ENCODE measurements around the gene KRTAP9-3. TPM values are rescaled to one million over a fixed set of nuclear protein-coding genes. Genes with fewer than 3 reads are reported as not detected.

Gene KRTAP9-3
- total RNA-seq, 1 experiment from 2014 or later, result not detected

DNA sequence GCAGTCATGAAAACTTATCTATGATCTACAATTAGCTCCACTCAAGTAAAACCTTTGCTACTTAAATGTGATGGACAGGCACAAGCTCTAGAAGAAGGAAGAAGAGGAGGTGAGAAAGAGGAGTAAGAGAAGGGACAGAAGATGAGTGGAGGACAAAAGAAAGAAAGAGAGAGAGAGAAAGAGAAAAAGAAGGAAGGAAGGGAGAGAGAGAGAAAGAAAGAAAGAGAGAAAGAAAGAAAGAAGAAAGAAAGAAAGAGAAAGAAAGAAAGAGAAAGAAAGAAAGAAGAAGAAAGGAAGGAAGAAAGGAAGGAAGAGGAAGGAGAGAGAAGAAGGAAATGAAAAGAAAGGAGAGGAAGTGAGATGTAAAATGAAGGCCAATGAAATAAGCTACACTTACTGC, 2.2 kb upstream of the KRTAP9-3 start:
- no peaks in the 10 kb centered on the region for H4K20me1 ChIP-seq (ENCODE audit: insufficient read depth)
- ATAC-seq, result no peak
- no TSS peak for BruUV-seq (replicated peaks)
- H3K9ac ChIP-seq (ENCODE audit: low read length), result no peak overlapping the region
- H3K79me2 ChIP-seq (ENCODE audit: insufficient read depth, low read length), result no peaks in the 10 kb centered on the region
- H3K36me3 ChIP-seq (ENCODE audit: control insufficient read depth in 1 of 2, insufficient read depth in 2 of 2, low read length in 2 of 2), result no peaks in the 10 kb centered on the region
- CTCF ChIA-PET, result no interaction called here
- no peak overlapping the region for H2AFZ ChIP-seq (ENCODE audit: low read depth, low read length, poor library complexity, severe bottlenecking)
- intact Hi-C loops (cut with micrococcal nuclease), result no loop called here
- no peak for DNase-seq (ENCODE audit: low read depth, low spot score)
- no peak overlapping the region for H3K4me3 ChIP-seq (replicated peaks in 1 of 2; ENCODE audit: low read depth in 1 of 2, low read length in 2 of 2)
- POLR2A ChIA-PET, result no interaction called here
- H3K9me2 ChIP-seq (ENCODE audit: insufficient read depth), result no peaks in the 10 kb centered on the region
- RAD21 ChIA-PET (ENCODE audit: low non-redundant PET in 1 of 2, low total read pairs in 2 of 2, uncharacterized antibody in 2 of 2, unreplicated experiment in 2 of 2), result no interaction called here
- TF ChIP-seq ELF1 (IDR thresholded peaks at IDR 0.05; ENCODE audit: borderline replicate concordance, low read depth) (no peak), ZBTB33 (IDR thresholded peaks at IDR 0.05; ENCODE audit: extremely low read depth, insufficient replicate concordance, low read length) (no peak), POLR2A (IDR thresholded peaks at IDR 0.05; ENCODE audit: borderline replicate concordance, extremely low read depth, insufficient read depth, insufficient read length) (no peak), RAD21 (IDR thresholded peaks at IDR 0.05; ENCODE audit: low read depth) (no peak), SIN3A (IDR thresholded peaks at IDR 0.05; ENCODE audit: low read depth) (no peak), ZFX (IDR thresholded peaks at IDR 0.05) (no peak), CEBPB (IDR thresholded peaks at IDR 0.05; ENCODE audit: low read depth) (no peak), ZNF274 (IDR thresholded peaks at IDR 0.05; ENCODE audit: low read depth, low read length) (no peak), CTCF (IDR thresholded peaks at IDR 0.05 in 2 of 3, conservative IDR thresholded peaks at IDR 0.05 in 1 of 3; ENCODE audit: borderline replicate concordance in 1 of 3, insufficient read depth in 1 of 3, low read depth in 2 of 3, low read length in 2 of 3) (no peak)
- H3K4me2 ChIP-seq (ENCODE audit: low read length), result no peak overlapping the region
- no peaks in the 10 kb centered on the region for H3K9me3 ChIP-seq (ENCODE audit: control insufficient read depth in 1 of 2, insufficient read depth in 1 of 2, low read depth in 1 of 2, low read length in 2 of 2)
- H3K4me1 ChIP-seq (ENCODE audit: control insufficient read depth in 1 of 2, insufficient read depth in 2 of 2, low read length in 2 of 2), result no peaks in the 10 kb centered on the region
- H3K27me3 ChIP-seq (ENCODE audit: insufficient read depth, low read length), result no peaks in the 10 kb centered on the region
- no peak overlapping the region for H3K27ac ChIP-seq (ENCODE audit: low read depth, low read length)
